ENCODE results near the gene GPR75. TPM values are rescaled to one million over a fixed set of nuclear protein-coding genes. Genes with fewer than 3 reads are reported as not detected.

Gene GPR75
- total RNA-seq, 1 experiment from 2014 or later: 4.5 TPM

Other genes with a start within 250 kb of the GPR75 start
- 25.8 and 30.2 TPM in 2 replicates for gene CHAC2, start 92.2 kb downstream of the GPR75 start, total RNA-seq (2014; rRNA removed; shearing (Covaris generic))
- 42.3 and 44.4 TPM in 2 replicates for gene ASB3, start 73.0 kb downstream of the GPR75 start, total RNA-seq (2014; rRNA removed; shearing (Covaris generic))
- 46.9 and 51.5 TPM in 2 replicates for gene ERLEC1, start 72.9 kb downstream of the GPR75 start, total RNA-seq (2014; rRNA removed; shearing (Covaris generic))
- 71.7 and 82.8 TPM in 2 replicates for gene PSME4, start 111.0 kb upstream of the GPR75 start, total RNA-seq (2014; rRNA removed; shearing (Covaris generic))